Peyer's patch (tissue), 4 donors: ENCODE results near the gene PCDHGB5. TPM values are rescaled to one million over a fixed set of nuclear protein-coding genes. Genes with fewer than 3 reads are reported as not detected.
A peak's percentile ranks its signal among the peaks of the same experiment; 100 is the strongest.
"Not testable (repeated sequence)": the region's sequence is repeated elsewhere in the genome, so short reads cannot be mapped to it uniquely, and the experiment has no call there.

Experiments
- DNase-seq, 3 donors: peaks; one replicate each; pipeline ENCODE4 v3.0.0-alpha.2; 2017 to 2019
- H3K27ac ChIP-seq, 4 donors: fragments of 200-600 bp; sonication (generic); one replicate each; pipeline ENCODE4 v1.5.1; 2016 to 2019
- H3K27me3 ChIP-seq, 2 donors: fragments of 200-600 bp; sonication (generic); one replicate each; pipeline ENCODE4 v1.5.1; 2019
- H3K36me3 ChIP-seq, 3 donors: fragments of 200-600 bp; sonication (generic); one replicate each; pipeline ENCODE4 v1.5.1; 2016 to 2019
- H3K4me1 ChIP-seq, 4 donors: fragments of 200-600 bp; sonication (generic); one replicate each; pipeline ENCODE4 v1.5.1; 2016 to 2019
- H3K4me3 ChIP-seq, 4 donors: fragments of 200-600 bp; sonication (generic); 1 replicate in 3 of 4; 2 replicates in 1 of 4; pipeline ENCODE4 v1.5.1; 2016 to 2019; ENCODE audit warnings: mild to moderate bottlenecking in 1 of 4
- H3K9me3 ChIP-seq, 4 donors: fragments of 200-600 bp; sonication (generic); one replicate each; pipeline ENCODE4 v1.5.1; 2016 to 2019; ENCODE audit warnings: mild to moderate bottlenecking in 1 of 4
- POLR2A ChIP-seq, 2 donors: fragments of 450-650 bp; IDR thresholded peaks; one replicate each; pipeline ENCODE4 v1.5.1; 2017; ENCODE audit warnings: antibody characterized with exemption in 2 of 2, mild to moderate bottlenecking in 2 of 2, moderate library complexity in 2 of 2
- total RNA-seq, 4 donors: library from RNA; depleted of rRNA; stranded (reverse); fragments of >200 nt; gene quantifications; one replicate each; pipeline ENCODE4 v1.1.0, GENCODE V29; 2016
- TF ChIP-seq, protein P1 (sequence below), 6 experiments: fragments of 450-650 bp in 4 of 6; fragments of 200-600 bp in 2 of 6; sonication (generic) in 1 of 6; IDR thresholded peaks; one replicate each; pipeline ENCODE4 v1.5.1; 2017 to 2019; ENCODE audit warnings: antibody characterized with exemption in 6 of 6, mild to moderate bottlenecking in 3 of 6, moderate library complexity in 1 of 6

PCDHGB5 gene
- total RNA-seq, 4 donors from 2014 or later, result 2.3 to 9.1 (median 2.9) TPM

DNA sequence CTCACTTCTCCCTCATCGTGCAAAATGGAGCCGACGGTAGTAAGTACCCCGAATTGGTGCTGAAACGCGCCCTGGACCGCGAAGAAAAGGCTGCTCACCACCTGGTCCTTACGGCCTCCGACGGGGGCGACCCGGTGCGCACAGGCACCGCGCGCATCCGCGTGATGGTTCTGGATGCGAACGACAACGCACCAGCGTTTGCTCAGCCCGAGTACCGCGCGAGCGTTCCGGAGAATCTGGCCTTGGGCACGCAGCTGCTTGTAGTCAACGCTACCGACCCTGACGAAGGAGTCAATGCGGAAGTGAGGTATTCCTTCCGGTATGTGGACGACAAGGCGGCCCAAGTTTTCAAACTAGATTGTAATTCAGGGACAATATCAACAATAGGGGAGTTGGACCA lies 33.5 kb downstream of the PCDHGB5 start:
- Histone ChIP-seq H3K27ac (no peak overlapping the region), H3K36me3 (no peaks in the 10 kb centered on the region), H3K9me3 (peaks cover 0 to 79% (median 9%) of the 10 kb centered on the region in 4 donors), H3K4me1 (no peaks in the 10 kb centered on the region), H3K27me3 (no peaks in the 10 kb centered on the region), H3K4me3 (peak overlapping the region in 2 of 4 donors; percentile 21 to 23)
- DNase-seq, result no peak
- TF ChIP-seq, protein P1, sequence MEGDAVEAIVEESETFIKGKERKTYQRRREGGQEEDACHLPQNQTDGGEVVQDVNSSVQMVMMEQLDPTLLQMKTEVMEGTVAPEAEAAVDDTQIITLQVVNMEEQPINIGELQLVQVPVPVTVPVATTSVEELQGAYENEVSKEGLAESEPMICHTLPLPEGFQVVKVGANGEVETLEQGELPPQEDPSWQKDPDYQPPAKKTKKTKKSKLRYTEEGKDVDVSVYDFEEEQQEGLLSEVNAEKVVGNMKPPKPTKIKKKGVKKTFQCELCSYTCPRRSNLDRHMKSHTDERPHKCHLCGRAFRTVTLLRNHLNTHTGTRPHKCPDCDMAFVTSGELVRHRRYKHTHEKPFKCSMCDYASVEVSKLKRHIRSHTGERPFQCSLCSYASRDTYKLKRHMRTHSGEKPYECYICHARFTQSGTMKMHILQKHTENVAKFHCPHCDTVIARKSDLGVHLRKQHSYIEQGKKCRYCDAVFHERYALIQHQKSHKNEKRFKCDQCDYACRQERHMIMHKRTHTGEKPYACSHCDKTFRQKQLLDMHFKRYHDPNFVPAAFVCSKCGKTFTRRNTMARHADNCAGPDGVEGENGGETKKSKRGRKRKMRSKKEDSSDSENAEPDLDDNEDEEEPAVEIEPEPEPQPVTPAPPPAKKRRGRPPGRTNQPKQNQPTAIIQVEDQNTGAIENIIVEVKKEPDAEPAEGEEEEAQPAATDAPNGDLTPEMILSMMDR (IDR thresholded peaks at IDR 0.05), result no peak
- no peak for TF ChIP-seq POLR2A (IDR thresholded peaks at IDR 0.05)

DNA sequence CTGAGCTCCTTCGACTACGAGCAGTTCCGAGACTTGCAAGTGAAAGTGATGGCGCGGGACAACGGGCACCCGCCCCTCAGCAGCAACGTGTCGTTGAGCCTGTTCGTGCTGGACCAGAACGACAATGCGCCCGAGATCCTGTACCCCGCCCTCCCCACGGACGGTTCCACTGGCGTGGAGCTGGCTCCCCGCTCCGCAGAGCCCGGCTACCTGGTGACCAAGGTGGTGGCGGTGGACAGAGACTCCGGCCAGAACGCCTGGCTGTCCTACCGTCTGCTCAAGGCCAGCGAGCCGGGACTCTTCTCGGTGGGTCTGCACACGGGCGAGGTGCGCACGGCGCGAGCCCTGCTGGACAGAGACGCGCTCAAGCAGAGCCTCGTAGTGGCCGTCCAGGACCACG lies 34.6 kb downstream of the PCDHGB5 start:
- H3K36me3 ChIP-seq, H3K4me3 ChIP-seq, H3K27ac ChIP-seq, H3K4me1 ChIP-seq, DNase-seq, H3K27me3 ChIP-seq: not testable (repeated sequence)
- H3K9me3 ChIP-seq, result peaks cover 0 to 68% (median 9%) of the 10 kb centered on the region in 4 donors

GRCh38 chr5:141432726-141433125 lies 35.0 kb downstream of the PCDHGB5 start:
- H3K9me3 ChIP-seq, result peaks cover 0 to 64% (median 7%) of the 10 kb centered on the region in 4 donors
- not testable (repeated sequence) for H3K27me3 ChIP-seq, H3K4me3 ChIP-seq, DNase-seq, H3K27ac ChIP-seq, H3K36me3 ChIP-seq, H3K4me1 ChIP-seq

DNA sequence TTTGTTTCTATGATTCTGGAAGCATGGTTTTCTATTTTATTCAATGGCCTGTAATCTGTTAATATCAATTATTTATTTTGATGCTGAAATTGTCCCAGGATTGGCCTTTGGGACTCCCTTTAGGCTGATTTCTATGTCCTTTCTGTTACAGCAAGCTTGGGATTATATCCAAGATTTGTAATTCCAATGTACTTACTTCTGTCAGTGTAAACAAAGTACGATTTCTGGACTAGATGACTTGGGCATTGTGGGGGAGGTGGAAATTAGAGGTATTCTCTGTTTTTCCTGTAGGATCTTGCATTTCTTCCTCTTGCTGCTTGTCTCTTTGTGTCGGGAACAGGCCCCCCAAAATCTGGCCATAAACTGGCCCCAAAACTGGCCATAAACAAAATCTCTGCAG lies 36.3 kb downstream of the PCDHGB5 start:
- Histone ChIP-seq H3K4me3 (no peak overlapping the region), H3K9me3 (peaks cover 0 to 54% (median 3%) of the 10 kb centered on the region in 4 donors), H3K36me3 (no peaks in the 10 kb centered on the region), H3K4me1 (no peaks in the 10 kb centered on the region), H3K27ac (no peak overlapping the region), H3K27me3 (no peaks in the 10 kb centered on the region)
- no peak for DNase-seq
- no peak for TF ChIP-seq POLR2A (IDR thresholded peaks at IDR 0.05)
- TF ChIP-seq, protein P1 (IDR thresholded peaks at IDR 0.05), result no peak

DNA sequence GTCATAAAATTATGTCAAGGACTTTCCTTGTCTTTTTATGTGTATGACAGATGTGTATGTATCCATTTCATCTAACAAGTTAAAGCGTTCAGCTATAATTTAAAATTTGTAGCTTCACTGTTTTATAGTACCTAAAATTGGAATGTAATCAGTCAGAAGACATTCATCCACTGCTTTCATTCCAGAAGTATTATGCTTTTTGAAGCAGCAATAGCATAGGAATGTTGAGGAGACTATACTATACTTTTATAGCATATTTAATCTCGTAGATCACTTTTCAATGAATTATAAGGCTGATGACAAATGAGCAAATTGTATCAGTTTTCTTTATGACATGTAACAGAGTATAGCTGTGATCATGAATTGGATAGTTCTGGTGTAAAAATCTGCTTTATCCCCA lies 39.5 kb downstream of the PCDHGB5 start:
- no peak for TF ChIP-seq POLR2A (IDR thresholded peaks at IDR 0.05)
- TF ChIP-seq, protein P1 (IDR thresholded peaks at IDR 0.05), result no peak
- no peaks in the 10 kb centered on the region for H3K27me3 ChIP-seq
- H3K4me1 ChIP-seq, result no peaks in the 10 kb centered on the region
- DNase-seq, result no peak
- no peaks in the 10 kb centered on the region for H3K36me3 ChIP-seq
- H3K9me3 ChIP-seq, result peaks cover 0 to 44% (median under 1%) of the 10 kb centered on the region in 4 donors
- H3K4me3 ChIP-seq, result no peak overlapping the region
- H3K27ac ChIP-seq, result no peak overlapping the region

DNA sequence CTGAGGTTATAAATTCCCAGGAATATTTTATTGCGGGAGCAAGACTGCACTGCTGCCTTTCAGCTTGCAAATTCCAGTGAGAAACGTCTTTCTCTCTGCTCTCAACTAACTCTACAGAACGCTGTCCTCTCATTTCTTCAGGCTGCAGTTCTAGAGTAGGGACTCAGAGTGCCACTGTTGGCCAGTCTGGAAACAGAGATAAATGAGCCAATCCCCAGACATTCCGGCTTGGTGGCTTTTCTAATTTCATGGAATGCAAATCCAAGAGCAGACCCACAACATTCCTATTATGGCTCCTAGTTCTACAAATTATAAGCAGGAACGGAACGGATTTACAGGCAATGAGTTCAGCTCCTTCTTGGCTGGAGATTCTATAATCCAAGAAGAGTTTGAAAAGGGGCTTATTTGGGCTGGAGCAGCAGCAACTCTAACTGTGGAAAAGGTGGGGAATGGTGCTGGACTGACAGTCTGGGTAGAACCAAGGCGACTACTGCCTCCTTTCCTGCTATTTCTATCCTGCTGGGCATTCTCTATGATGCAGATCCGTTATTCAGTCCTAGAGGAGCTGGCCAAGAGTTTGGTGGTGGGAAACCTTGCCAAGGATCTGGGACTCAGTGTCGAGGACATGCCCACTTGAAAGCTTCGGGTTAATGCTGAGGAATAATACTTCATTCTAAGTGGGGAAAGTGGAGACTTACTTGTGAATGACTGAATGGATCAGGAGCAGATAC lies 41.8 kb downstream of the PCDHGB5 start:
- no peaks in the 10 kb centered on the region for H3K36me3 ChIP-seq
- no peaks in the 10 kb centered on the region for H3K4me1 ChIP-seq
- peaks cover 0 to 31% (median 0%) of the 10 kb centered on the region in 4 donors for H3K9me3 ChIP-seq
- H3K4me3 ChIP-seq, result no peak overlapping the region
- TF ChIP-seq, protein P1 (IDR thresholded peaks at IDR 0.05), result no peak
- TF ChIP-seq POLR2A (IDR thresholded peaks at IDR 0.05), result no peak
- H3K27ac ChIP-seq, result no peak overlapping the region
- DNase-seq, result no peak
- H3K27me3 ChIP-seq, result no peaks in the 10 kb centered on the region
